HG03457 (cell line): Measurements from ENCODE around the gene SGF29.
"Not testable (repeated sequence)": the region's sequence is repeated elsewhere in the genome, so short reads cannot be mapped to it uniquely, and the experiment has no call there.

Experiments
- ATAC-seq: cut with Tn5 transposase; IDR thresholded peaks from one replicate; pipeline ENCODE4 v1.9.1; 2021; ENCODE audit warnings: moderate number of reproducible peaks; ENCODE audit not compliant: unreplicated experiment

The SGF29 gene

DNA sequence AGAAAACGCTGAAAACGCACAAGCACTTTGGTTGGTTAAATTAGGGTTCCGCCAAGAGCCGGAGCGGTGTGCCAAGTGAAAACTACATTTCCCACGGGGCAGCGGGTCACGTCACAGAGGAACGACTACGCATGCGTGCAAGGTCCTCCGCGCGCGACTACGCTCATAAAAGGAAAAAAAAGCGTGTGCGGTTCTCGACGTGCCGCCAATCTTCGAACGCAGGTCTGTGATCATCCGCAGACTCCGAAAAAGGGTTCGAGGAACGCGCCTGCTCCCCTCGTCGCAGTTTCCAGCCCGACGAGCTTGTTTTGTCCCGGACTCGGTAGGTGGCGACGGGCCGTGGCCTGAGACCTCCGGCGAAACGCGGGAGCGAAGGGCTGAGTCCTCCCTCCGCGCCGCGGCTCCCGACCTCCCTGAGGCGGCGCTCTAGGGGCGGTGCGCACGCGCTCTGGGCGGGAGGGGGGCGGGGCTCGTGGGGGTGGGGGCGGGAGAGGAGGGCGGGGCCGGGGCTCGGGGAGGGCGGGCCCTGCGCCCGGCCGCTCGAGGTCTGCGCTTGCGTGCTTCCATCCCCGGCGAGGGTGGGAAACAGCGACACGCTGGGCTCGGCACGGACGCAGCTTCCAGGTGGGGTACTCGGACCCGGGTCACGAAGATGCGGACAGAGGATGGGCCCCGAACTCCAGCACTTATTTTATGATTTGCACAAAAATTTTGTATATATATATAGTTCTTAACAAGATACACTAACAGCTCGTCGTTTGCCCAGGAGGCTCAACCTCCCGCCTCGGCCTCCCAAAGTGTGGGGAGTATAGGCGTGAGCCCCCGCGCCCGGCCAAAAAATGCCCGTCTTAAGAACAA, at the start of gene SGF29:
TSS of gene SGF29 (plus strand) at position 145 of the 858 bp plus-strand sequence. CDS start 27,150 bp downstream, outside the sequence.
- no peak for ATAC-seq

DNA sequence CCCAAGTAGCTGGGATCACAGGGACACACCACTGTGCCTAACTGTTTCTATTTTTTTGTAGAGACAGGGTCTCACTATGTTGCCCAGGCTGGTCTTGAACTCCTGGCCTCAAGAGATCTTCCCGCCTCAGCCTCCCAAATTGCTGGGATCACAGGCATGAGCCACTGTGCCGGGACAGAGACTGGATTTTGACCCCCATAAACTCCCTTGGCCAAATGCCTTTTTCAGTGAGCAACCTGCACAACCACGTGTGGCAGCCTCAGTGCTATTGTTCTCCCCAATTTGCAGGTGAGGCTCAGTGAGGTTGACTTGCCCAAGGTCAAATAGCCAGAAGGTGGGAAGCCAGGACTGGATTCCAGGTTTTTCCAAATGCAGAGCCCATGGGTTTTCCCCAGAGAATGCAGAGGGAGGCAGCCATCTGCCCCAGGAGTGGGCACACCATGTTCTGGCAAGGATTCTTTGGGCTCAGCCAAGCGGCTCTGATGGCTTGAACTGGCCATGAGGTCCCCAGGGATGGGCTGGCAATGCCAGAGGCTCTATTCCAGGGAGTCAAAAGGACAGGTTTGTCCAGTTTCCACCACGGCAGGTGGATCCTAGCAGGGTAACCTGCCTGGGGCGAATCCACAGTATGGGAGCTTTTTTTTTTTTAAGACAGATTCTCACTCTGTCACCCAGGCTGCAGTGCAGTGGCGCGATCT, 48.9 kb upstream of the SGF29 start:
- ATAC-seq = no peak

DNA sequence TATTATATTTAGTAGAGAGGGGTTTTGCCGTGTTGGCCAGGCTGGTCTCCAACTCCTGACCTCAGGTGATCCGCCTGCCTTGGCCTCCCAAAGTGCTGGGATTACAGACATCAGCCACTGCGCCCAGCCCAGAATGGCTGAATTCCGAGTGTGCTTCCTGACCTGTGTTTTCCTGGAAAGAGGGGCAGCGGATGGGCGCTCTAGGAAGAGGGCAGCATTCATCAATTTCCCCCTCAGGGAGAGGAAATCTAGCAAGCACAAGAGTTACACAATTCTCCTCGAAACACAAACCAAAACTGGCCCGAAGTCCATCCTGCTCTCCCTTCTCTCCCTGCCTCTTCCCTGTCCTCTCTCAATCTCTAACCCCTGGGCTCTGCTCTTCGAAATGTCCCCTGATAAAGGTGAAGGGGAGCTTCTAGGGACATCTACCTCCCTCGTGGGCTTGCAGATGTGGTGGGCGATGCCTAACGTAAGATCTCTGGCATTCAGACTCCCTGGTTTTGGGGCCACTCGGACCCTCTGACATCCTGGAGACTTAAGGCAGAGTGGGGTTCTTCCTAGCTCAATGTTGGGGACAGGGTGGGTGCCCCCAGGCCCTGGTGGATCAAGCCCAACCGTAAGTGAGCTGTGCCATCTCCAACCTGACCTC, 48.1 kb upstream of the SGF29 start:
- no peak for ATAC-seq

DNA sequence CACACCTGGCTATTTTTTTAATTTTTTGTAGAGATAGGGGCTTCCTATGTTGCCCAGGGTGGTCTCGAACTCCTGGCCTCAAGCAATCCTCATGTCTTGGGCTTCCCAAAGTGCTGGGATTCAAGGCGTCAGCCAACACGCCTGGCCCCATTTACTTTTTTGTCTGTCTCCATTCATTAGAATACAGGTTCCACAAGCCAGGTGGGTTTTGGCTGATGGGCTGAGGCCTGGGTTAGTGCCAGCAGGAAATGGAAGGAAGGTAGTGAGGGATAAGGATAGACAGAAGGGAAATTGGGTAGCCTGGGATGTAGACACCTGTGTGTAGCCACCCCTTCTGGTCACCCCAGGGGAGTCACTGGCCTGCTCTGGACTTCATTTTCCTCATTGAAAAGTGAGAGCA, 42.7 kb upstream of the SGF29 start:
- ATAC-seq = no peak

DNA sequence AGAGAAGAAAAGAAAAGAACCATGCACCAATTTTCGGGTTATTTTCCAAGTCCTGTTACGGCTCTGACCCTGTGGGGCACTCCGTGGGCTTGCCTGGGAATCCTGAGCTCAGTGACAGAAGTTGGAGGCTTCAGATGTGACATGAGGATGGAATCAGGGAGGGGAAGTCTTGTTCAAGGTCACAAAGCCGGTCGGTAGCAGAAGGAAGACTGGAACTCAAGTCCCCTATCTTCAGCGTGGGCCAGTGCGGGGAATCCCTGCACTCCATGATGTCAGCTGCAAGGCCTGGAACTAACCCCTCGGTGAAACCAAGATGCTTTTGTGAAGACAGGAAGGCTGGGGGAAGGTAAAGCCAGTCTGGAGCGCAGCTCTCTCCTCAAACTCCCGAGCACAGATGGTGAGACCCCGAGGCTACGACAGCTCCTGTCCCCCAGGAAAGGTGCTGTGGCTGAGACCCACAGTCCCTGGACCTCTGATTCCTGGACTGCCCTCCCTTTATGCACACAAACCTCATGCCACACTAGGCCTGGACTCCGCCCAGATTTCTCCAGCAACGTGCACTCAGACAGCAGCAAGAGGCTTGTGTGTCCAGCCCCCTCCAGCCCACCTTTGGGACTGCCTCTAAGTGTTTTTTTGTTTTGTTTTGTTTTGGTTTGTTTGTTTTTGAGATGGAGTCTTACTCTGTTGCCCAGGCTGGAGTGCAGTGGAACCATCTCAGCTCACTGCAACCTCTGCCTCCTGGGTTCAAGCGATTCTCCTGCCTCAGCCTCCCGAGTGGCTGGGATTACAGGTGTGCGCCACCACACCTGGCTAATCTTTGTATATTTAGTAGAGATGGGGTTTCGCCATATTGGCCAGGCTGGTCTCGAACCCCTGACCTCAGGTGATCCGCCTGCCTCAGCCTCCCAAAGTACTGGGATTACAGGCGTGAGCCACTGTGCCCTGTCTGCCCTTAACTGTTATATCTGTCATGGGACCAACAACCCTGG, 41.6 kb upstream of the SGF29 start:
- no peak for ATAC-seq

DNA sequence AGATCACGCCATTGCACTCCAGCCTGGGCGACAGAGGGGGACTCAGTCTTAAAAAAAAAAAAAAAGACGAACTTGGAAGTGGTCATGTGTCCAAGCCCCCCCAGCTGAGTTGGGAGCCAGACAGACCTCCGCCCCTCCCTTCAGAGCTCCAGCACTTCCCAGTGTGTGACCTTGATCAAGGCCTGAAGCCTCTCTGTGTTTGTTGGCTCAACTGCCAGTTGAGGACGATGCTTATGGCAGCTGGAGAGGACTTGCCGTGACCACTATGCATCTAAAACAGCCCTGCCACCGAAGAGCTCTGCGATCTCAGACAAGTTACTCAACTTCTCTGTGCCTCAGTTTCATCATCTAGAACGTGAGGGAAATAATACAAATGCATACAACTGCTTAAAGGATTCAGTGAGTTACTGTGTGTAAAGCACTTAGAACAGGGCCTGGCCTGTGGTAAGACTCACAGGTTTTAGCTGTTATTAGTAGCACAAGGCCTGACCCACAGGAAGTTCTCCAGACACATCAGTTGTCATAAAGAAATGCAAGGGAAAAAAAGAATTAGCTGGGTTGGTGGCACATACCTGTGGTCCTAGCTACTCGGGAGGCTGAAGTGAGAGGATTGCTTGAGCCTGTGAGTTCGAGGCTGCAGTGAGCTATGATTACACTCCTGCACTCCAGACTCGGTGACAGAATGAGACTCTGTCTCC, 40.1 kb upstream of the SGF29 start:
- ATAC-seq = no peak

DNA sequence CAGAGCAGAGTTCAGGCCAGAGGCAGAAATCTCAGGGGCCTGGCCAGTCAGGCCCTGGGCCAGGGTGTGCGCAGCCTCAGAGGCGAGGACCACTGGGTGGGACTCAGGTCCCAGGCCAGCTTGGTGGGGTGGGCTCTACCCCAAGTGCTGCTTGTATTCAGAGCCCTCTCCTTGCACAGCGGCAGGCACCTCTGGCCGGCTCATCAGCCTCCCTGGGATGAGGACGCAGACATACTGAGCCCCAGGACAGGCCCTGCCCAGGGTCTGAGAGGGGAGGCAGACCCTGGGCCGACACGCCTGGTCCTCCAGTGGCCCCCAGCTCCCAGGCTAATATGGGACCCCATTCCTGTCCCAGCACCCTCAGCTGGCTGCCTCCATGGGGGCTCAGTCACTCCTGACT, 39.5 kb upstream of the SGF29 start:
- ATAC-seq = no peak

DNA sequence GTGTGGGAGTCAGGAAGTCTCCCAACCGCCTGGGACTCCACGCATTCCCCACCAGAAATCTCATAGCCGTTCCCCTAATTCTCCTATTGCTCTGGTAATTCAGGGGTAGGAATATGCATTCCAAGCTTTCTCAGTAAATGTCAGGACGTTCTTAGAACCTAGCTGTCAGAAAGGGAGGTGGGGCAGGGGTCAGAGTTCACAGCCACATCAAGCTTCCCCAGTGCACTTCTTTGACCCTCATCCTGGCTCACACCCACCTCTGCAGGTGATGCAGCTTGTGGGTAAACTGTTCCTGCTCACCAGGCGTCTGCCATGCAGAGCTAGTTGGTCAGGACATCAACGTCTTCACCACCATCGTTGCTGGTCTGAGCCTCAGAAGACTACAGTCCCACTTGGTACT, 33.0 kb upstream of the SGF29 start:
- ATAC-seq = no peak

DNA sequence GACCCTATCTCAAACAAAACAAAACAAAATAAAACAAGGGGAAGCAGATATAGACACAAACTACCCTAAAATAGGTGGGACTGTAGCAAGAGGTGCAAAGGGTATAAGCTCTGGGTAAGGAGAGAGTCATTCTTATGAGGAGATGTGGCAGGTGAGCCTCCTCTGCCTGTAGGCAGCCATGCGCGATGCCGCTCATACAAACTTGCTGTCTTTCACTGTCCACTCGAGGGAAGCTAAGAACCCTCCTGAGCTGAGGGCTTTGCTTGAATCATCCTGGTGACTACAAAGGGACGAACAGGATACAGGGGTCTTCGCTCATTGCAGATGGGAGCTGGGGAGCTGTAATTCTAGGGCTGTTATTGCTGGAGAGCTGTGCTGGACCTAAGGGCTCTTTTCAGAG, 32.3 kb upstream of the SGF29 start:
- ATAC-seq = no peak

DNA sequence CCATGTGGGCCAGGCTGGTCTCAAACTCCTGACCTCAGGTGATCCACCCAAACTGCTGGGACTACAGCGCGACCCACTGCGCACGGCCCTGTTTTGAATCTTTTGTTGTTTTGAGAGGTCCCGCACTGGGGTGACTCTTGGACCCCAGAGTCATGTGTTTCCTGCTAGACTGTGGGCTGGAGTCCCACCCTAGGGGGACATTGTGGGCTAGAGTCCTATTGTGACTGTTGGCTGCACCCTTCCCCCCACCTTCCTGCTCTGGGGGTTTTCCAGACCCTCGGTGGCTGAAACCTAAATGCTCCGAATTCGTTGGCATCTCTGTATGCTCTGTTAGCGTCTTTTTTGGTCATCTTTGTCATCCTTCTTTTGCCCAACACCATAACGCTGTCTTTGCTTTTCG, 30.9 kb upstream of the SGF29 start:
- no peak for ATAC-seq

DNA sequence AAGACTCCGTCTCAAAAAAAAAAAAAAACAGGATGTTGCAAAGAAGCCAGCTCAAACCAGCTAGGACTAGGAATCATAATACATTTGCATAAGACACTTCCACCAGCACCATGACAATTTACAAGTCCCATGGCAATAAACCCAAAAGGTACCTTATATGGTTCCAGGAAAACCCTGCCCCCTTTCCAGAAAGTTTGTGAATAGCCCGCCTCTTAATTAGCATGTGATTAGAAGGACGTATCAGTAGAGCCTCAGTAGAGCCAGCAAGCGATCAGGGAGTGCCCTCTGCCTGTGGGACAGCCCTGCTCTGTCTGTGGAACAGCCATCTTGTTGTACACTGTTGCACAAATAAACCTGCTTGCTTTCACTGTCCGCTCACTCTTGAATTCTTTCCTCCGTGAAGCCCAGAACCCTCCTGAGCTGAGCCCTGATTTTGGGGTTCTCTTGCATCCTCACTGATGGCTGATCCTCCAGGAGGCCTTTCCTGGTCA, 29.0 kb upstream of the SGF29 start:
- no peak for ATAC-seq

DNA sequence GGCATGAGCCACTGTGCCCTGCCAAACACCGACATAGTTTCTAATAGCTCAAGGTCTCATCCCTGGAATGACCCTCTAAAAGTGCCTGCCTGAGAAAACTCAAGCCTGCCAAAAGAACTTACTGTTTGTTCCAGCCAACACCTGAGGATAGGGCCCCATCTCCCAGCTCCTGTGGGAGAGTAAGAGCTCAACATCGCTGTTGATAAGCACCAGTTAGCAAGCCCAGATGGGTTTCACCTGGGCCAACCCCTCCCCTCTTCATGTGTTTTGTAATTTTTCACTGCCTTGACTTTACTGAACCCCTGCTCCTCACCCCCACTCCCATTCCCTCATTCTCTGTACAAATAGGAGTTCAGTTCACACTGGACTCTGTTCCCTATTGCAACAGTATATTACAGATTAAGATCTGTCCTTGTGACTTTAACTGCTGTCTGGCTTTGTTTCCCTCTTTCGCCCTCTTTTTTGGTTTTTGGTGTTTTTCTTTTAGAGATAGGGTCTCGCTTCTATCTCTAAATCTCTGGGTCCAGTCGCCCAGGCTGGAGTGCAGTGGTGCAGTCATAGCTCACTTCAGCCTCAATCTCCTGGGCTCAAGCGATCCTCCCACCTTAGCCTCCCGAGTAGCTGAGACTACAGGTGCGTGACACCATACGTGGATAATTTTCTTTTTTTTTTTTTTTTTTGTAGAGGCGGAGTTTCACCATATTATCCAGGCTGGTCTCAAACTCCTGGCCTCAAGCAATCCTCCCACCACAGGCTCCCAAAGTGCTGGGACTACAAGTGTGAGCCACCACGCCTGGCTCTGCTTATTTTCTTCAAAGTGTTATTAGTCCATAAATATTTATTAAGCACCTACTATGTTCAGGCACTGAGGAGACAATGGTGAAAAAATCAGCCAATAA, 27.3 kb upstream of the SGF29 start:
- no peak for ATAC-seq

DNA sequence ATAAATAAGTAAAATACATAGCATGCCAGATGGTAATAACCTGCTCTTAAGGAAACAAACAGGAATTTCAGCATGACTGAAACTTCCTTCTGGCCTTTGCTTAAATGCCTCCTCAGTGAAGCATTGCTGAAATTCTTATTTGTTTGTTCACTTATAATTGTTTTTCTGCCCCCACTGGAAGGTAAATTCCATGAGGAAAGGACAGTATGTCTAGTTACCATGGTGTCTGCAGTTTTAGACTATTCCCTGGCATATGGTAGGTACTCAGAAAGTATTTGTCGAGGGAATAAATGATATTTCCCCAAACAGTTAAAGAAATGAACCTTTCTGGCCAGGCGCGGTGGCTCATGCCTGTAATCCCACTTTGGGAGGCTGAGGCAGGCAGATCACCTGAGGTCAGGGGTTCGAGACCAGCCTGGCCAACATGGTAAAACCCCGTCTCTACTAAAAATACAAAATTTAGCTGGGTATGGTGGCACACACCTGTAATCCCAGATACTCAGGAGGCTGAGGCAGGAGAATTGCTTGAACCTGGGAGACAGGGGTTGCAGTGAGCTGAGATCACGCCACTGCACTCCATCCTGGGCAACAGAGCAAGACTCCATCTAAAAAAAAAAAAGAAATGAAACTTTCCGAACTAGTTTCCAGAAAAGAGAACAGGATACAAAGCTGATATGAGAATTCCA, 26.5 kb upstream of the SGF29 start:
- not testable (repeated sequence) for ATAC-seq

DNA sequence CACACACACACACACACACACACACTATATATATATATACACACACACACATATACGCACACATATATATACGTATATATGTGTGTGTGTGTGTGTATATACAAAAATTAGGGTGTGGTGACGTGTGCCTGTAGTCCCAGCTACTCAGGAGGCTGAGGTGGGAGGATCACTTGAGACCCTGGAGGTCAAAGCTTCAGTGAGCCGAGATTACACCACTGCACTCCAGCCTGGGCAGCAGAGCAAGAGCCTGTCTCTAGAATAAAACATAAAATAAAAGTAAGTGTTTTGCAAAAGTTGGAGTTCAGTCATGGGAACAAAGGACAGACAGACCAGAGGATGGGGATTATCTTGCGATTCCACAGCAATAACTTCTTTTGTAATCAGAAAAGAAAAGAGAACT, 25.7 kb upstream of the SGF29 start:
- ATAC-seq = no peak

DNA sequence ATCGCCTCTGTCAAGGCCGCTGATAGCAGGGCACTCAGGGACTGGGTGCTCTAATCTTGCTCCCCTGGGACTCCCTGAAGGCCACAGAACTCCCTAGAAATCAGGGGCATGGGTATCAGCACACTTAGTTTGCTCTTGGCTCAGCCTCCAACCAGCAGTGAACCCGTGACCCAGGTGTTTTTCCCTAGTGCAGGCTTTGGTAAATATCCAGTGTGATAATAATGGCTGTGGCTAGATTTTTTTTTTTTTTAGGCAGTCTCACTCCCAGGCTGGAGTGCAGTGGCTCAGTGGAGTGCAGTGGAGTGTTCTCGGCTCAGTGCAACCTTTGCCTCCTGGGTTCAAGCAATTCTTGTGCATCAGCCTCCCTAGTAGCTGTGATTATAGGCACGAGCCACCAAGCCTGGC, 25.3 kb upstream of the SGF29 start:
- no peak for ATAC-seq

DNA sequence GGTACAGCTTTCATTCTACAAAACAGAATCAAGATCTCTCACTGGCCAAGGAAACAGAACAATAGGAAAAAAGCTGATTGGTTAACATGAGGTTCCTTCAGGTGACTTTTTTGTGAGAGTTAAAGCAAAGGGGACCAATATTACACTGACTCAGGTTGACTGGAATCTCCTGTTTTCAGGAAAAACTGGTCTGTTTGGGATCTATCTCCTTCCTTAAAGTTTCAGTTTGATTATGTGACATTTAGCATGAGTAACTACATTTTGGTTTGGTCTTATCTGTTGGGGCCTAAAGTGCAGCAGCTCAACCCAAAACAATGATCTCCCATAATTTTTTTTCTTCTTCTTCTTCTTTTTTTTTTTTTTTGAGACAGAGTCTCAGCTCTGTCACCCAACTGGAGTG, 24.6 kb upstream of the SGF29 start:
- ATAC-seq = no peak

DNA sequence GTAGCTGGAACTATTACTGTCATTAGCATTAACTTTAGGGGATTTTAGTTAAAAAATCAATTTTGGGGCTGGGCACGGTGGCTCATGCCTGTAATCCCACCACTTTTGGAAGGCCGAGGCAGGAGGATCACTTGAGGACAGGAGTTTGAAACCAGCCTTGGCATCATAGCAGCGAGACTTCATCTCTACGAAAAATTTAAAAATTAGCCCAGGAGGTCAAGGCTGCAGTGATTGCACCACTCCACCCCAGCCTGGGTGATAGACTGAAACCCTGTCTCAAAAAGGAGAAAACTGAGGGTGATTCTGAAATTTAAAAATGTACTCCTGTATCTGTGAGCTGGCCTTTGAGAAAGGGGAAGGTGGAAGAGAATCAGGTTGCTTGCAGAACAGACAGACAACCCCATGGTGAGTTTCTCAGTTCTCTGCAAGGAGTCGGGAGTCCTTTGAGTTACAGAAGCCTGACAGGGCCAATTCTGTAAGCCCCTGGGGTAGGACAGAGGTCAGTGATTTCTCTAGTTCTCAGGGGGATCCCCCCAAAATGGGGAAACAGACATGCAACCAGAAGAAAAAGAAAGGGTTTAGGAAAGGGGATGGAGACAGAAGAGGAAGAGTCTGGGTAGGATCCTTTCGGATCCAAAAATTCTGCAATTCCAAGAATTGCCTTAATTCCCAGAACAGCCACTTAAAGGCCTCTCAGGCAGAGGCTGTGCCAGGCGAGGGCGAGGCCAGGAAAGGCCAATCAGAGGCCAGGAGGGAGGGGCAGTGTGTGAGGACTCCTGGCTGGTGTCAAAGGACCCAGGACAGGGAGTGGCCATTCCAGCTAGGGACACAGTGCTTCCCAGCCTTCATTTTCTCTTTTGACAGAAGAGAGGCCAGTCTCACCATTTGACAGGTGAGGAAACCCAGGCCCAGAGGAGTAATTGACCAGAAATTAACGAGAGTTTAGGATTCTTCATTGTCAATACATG, 21.7 kb upstream of the SGF29 start:
- no peak for ATAC-seq
